DMS53 (cell line): Measurements from ENCODE around the gene EIF1AD.
"Not testable (repeated sequence)": the region's sequence is repeated elsewhere in the genome, so short reads cannot be mapped to it uniquely, and the experiment has no call there.

Source experiments
- DNase-seq: peaks from one replicate; lab custom pipeline; 2025; lab: John Stamatoyannopoulos, UW

Gene EIF1AD, protein sequence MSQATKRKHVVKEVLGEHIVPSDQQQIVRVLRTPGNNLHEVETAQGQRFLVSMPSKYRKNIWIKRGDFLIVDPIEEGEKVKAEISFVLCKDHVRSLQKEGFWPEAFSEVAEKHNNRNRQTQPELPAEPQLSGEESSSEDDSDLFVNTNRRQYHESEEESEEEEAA

DNA sequence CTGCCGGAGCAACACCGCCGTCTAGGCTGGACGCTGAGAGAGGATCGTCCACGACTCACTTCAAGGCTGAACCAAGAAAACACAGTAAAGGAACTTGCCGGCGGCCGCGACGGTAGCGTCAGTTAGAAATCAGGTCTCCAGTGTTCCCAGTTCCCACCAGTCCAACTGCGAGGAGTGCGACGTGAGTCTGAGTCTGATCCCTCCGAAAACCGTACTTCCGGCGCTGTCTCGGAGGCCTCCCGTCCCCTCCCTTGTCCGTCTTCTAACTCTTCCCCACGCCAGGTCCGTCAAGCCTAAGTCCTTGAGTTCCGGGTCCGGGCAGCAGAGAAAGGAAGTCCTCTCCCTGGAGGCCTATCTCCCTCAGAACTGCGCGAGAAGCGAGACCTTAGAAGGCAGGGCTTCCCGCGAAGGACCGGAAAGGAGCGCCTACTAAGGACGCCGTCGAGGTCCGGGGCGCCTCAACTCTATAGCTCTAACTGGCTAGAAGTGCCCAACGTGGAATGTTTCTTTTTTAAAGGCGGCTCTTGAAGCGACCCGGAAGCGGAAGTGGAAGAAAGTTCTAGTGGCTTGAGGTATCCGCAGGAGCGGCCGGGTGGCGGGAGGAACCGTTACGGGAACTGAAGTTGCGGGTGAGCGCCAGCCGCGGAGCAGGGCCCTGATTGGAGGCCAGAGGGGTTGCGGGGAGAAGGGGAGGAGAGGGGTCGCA, at the start of gene EIF1AD, which contains the start of gene BANF1:
TSS of gene EIF1AD (minus strand) at position 216 of the 706 bp plus-strand sequence. CDS start 1,768 bp downstream, outside the sequence.
TSS of gene BANF1 (plus strand) at position 562 of the 706 bp plus-strand sequence. CDS start 748 bp downstream, outside the sequence.
- peak; percentile 99 for DNase-seq

DNA sequence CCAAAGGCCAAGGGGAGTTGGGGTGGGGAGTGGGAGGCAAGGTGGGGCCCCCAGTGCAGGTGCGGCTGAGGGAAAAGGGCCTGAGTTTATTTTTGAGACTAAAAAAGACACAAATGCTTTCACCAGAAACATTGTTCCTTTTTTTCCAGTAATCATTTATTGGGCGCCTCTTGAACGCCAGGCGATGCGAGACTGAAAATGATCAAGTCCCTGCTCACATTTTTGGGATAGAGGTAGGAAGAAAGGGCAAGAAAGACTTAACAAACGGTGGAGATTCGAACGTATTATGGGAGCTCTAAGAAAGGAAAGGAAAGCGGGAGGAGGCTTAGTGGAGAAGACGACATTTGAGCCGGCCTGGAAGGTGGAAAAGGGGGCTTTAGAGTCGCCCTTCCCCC, 49.4 kb upstream of the EIF1AD start:
- DNase-seq = peak; percentile 67

DNA sequence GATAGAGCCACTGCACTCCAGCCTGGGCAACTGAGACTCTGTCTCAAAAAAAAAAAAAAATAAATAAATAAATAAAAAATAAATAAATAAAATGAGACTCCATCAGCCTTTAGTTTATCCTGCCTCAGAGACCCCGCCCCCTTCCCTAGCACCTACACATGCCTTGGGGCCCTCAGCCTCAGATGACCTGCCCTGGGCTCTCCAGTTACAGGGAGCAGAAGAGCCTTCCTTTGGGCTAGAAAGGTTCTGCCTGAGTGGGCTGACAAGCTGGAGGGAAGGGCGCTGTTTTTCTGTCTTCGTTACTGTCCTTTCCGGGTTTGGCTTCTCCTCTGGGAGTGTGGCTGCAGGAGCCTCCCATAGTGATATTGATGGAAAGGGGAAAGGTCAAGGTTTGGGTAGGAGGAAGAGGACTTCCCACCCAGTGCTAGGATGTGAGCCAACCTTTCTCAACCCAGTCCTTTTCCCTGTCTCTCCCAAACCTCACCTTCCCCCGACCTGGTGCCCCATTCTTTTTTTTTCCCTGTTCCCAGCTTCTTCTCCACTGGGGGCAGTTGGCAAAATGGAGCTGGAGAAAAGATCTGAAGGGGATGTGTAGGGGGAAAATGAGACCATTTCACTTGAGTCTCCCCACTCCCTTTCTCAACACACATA, 48.7 kb upstream of the EIF1AD start:
- peak; percentile 43 for DNase-seq

DNA sequence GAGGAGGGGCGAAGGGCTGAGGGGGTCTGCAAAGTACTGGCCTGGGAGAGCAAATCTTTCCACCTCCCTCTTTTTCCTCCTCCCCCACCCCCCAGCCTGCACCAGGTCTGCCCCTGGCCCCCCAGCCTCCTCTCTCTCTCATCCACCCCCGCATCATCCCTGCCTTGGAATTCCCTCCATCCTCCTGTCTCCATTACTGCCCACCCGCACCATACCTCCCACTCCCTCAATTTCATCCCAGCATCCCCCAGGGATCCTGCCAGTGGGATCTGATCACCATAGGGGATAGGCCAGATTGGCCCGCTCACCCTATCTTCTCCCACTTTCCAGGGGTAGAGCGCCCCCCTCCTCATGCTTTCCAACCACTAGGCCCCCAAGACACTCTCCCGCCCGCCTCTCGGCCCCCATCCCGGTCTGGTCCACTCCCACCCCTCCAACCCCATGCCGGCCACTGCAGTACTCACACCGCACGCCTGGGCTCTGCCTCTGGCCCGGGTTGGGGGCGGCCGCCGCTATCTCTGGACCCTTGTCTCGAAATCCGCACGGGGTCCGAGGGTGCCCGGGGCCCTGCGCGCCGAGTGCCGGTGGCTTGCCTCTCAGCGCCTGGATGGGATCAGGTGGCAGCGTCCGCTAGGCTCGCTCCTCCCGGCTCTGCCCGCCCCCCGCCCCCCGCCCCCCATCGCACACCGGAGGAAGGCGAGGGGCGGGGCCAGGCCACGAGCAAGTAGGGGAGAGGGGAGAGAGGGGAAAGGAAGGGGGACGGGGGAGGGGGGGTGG, 46.8 kb upstream of the EIF1AD start, which contains the start of gene GAL3ST3:
TSS of gene GAL3ST3 (minus strand) at position 615 of the 777 bp plus-strand sequence. CDS start 3,746 bp downstream, outside the sequence.
- no peak for DNase-seq

DNA sequence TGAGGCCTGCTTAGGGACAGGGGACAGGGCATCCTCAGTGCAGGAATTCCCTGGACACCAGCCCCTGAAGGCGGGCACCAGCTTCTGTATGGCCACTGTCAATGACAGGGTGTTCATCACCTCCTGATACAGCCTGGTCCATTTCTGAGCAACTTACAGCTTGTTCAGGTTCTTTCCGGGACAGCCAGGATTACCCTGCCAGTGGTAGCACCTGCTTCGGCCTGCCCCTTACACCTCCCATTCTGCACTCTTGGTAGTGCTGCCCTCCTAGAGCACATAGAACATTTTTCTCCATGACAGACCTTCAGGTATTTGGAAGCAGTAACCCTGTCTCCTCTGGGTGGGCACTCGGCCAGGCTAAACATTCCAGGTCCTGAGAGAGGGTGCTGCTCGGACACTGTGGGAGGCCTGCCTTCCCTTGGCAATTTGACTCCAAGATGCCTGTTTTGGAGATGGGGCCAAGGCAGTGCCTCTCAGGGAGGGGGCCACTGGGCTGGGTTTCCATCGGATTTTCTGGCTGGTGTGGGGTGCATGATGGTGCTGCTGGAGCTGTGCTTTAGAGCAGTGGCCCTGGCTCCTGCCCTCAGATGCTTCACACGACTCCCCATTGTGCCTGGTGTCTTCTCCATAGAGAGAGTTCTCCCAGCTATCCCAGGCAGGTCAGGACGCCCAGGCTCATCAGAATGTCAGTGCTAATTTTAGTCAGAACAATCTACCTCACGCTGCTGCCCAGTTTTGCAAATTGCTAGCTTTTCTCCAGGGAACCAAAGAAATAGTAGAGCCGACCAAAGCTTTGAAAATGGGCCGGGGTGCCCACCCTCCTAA, 45.8 kb upstream of the EIF1AD start:
- no peak for DNase-seq

DNA sequence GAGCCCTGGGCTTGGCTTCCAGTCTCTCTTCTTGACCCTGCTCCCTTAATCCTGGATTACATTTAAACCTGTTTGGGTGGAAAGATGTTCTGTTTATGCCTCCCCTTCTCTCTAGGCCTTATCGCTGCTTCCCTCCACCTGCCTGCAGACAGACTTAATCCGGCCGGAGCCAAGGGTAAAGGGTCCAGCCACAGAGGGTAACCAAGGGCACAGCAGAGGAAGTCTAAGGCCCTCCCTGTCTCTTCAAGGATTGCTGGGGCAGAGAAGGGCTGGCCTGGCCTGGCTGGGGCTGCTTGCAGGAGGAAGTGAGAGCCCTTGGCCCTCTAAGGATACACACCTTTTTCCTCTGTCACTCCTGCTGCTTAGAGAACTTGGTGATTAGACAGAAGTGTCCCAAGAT, 44.9 kb upstream of the EIF1AD start:
- DNase-seq = no peak

DNA sequence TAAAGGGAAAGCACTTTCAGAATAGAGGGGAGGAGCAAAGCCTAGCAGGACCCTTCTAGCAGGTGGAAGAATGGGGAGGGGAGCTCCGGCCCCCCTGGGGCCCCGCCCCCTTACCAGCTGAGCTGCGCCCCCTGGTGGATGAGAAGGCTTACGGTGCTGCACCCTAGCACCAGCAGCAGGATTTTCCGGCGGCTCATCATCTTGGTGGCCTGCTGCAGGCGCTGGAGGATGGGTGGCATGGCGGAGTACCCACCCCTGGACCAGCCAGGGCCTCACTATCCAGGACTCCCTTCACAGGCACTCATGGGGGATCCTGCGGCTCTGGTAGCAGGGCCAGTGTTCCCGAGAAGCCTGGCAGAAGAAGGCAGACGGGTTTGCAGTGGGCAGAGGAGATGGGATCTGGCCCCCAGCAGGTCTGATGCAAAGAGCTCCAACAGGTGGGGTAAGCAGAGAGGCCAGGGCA, 43.3 kb upstream of the EIF1AD start:
- peak; percentile 92 for DNase-seq

DNA sequence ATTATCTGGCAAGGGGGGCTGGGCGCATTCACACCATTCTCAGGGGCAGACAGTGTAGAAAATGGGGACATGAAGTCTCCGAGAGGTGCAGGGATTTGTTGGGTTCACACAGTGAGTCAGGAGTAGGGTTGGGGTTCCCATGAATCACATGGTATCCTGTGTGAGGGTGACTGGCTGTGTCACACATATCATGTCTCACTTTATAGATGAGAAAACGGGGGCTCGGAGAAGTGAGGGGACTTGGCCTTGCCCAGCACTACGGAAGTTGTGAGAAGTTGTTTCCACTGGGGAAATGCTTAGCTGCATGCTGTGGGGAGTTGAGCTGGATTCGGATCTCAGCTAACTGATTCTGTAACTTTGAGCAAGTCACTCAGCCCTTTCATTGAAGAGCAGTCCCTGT, 42.8 kb upstream of the EIF1AD start:
- DNase-seq = no peak

DNA sequence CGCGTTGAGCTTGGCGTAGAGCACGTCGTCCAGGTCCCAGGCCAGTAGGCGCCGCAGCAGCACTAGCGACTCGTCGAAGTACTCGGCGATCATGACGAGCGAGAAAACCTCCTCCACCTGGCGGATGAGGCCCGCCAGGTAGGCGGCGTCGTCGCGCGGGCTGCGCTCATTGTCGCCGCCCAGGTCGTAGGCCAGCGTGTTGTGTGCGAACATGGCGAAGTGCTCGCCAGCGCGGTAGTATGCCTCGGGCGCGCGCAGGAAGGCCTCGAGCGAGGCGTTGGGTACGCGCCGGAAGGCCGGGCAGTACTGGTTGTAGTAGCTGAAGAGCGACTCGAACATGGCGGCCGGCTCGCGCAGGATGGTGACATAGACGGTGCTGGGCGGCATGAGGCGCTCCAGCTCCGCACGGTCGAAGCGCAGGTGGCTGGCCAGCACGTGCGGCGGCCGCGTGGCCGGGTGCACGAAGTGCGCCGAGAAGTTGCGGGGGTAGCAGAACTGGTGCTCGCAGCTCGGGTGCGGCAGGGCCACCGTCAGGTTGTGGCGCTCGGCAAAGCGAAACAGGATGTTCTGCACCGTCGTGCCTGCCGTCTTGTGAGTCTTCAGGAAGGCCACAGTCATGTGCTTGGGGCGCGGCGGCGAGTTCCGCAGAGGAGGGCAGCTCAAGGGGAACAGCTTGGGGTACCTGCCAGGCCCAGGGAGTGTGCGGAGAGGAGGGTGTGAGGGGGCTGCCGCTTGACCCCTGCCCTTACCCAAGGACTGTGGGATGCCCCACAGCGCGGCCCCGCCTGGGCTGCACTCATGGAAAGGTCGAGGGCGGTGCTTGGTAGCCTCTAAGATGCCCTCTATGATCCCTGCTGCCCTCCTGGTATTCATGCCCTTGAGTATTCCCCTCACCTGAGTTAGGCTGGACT, 41.3 kb upstream of the EIF1AD start:
- DNase-seq = no peak

DNA sequence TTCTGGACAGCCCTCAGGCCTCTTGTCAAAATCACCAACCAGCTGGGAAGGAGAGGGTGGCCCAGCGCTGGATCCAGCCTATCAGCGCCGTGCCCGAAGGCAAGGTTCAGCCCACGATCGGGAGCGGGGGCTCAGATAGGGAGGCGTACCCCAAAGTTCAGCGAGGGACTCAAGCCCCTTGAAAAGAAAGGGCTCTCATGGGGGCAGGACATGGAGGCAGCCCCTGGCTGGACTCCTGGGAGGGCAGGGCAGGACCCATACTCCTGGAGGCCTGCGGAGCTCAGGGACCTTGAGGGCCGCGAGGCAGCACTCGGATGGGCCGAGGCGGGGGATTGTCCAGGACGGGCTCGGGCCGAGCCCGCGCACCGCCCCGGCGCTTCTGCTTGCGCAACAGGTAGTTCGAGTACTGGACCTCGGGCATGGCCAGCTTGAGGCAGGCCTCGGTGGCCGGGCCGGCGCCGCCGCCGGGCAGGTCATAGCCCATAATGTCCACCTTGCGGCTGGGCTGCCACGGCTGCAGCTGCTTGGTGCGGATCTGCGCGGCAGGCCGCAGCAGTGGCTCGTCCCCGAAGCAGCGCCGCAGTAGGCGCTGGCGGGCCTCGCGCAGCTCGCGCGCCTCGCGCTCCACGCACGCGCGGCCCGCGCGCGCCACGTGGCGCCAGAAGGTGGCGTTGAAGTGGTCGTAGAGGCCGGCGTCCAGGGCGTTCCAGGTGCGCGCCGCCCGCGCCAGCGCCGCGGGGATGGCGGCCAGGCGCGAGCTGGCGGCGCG, 40.5 kb upstream of the EIF1AD start:
- no peak for DNase-seq

DNA sequence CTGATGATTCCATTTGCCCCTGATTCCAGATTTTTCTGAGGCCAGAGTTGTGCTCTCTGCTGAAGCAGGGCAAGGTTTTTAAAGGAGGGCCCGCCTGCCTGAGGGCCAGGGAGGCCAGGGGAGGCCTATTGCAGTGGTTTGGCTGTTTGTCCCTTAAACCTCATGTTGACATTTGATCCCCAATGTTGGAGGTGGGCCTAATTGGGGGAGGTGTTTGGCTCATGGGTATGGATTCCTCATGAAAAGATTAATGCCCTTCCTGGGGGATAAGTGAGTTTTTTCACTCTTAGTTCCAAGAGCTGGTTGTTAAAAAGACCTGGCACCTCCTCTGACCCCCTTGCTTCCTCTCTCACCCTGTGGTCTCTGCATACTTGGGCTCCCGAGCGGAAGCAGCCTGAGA, 37.8 kb upstream of the EIF1AD start:
- DNase-seq = no peak

DNA sequence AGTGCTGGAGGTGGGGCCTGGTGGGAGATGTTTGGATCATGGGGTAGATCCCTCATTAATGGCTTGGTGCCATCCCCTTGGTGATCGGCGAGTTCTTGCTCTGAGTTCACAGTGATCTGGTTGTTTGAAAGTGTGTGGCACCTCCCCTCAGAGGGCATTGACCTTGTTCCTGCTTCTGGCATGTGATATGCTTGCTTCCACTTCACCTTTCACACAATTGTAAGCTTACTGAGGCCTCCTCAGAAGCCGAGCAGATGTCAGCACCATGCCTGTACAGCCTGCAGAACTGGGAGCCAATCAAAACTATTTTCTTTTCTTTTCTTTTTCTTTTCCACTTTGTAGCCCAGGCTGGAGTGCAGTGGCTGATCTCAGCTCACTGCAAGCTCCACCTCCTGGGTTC, 35.4 kb upstream of the EIF1AD start:
- no peak for DNase-seq

DNA sequence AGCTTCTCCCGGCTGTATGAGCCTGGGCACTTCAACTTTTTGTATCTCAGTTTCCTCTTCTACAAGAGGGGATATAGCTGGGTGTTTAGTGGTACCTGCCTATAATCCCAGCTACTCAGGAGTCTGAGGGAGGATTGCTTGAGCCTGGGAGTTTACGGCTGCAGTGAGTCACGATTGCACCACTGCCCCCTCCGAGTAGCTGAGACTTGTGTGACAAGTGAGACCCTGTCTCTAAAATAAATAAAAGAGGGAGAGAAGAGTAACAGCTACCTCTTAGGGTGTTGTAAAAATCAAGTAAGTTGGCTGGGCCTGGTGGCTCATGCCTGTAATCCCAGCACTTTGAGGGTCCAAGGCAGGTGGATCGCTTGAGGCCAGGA, 34.4 kb upstream of the EIF1AD start:
- DNase-seq = no peak

DNA sequence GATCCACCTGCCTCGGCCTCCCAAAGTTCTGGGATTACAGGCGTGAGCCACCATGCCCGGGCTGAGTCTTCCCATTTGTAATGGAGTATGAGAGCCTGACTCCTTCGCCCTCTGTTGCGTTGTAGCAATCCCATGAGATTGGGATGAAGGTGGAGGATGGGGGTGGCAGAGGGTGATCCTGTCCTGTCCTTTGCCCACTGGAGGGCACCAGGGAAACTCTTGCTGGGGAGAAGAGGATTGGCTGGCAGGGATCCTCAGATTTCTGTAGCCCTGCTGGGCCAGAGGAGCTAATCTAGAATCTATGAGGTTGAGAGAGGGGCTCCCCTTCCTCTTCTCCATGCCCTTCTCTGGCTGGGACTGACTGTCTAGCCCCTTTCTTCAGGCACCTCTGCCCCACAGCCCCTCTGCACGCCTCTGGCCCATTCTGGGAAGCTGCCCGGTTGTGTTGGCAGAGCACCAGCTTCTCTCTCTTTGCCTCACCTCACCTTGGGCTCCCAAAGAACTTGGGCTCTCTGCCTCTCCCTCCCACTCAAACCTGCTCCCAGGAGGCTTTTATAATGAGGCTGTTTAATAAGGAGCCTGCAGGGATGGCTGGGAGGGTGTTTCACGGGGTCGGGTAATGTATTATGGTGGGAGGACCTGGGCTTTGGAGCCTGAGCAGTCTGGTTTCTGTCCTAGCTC, 33.8 kb upstream of the EIF1AD start:
- DNase-seq = no peak

DNA sequence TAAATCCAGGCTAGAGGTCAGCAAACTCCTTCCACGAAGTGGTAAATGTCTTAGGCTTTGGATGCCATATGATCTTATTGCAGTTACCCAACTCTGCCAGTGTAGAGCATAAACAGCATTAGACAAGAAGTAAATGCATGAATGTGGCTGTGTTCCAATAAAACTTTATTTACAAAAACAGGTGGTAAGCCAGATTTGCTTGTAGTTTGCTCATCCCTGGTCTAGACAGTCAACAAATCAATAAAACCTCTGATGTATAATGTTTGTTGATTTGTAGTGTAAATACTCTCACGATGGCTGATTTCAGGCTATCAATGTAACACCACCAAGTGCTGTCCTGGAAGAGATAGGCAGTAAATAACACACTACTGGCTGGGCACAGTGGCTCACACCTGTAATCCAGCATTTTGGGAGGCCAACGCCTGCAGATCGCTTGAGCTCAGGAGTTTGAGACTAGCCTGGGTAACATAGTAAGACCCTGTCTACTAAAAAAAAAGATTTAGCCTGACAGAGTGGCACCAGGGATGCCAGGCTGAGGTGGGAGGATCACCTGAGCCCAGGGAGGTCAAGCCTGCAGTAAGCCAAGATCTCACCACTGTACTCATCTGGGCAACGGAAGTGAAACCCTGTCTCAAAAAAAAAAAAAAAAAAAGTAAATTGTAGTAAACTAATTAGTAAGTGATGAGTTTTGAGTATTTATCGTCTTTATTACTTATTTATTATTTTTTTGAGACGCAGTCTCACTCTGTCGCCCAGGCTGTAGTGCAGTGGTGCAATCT, 31.2 kb upstream of the EIF1AD start:
- DNase-seq = peak; percentile 38

DNA sequence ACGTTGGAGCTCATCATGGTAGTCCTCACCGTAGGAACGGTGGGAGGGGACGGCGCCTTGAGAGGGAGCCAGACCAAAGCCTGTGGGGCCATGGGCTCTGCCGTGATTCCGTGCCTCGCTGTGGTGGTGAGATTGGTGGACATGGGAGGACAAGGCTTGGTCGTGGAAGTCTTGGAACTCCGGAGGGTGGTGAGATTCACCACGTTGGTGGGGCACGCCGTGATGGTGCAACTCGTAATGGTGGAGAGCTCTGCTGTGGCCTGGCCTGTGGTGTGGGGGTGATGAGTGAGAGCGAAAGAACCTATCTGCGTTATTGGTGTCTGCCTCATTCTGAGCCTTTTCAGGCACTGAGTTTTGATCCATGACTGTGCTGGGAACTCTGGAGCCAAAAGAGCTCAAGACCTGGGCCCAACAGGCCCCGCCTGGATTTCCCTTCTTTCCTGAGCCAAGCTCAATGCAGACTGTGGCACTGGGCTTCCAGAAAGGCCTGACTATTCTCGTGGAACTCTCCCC, 24.1 kb upstream of the EIF1AD start, which contains the start of gene CATSPER1:
TSS of gene CATSPER1 (minus strand) at position 463 of the 513 bp plus-strand sequence. CDS start at position 363, 100 bp downstream.
- DNase-seq = no peak

DNA sequence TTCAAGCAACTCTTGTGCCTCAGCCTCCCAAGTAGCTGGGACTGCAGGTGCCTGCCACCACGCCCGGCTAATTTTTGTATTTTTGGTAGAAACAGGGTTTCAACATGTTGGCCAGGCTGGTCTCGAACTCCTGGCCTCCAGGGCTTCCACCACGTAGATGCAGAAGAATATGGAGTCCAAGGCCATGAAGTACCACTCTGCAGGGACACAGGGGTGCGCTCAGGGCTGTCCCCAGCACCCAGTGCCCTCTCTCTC, 21.2 kb upstream of the EIF1AD start:
- DNase-seq = not testable (repeated sequence)
